Measurements from ENCODE around the gene PTOV1.

DNA sequence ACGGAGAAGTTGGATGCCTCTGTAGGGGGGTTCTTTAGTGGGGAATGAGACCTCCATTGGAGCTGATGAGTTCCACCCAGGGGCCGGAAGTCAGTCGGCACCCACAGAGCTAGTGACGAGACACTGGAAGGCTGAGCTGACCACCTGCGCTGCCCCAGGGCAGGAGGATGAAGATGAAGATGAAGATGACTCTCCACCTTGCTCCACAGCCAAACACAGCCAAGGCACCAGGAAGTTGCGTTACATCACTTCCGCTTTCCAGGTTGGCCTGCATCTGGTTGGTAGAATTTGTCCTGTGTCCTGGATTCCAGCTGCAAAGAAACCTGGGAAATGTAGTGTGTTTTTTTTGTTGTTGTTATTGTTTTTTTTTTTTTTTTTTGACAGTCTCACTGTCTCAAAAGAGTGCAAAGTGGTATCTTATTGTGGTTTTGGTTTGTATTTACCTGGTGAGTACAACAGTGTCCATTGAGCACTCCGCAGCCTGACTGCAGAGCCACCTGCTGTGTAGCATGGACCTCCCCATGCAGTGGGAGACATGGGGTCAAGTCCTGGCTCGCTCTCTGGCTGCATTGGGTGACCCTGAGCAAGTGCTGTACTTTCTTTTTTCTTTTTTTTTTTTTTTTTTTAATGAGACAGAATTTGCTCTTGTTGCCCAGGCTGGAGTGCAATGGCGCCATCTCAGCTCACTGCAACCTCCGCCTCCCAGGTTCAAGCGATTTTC lies 28.4 kb downstream of the PTOV1 start:
- TF ChIP-seq POLR2A (IDR thresholded peaks at IDR 0.05; ENCODE audit: low read depth, low read length) (no peak), POLR2AphosphoS5 (IDR thresholded peaks at IDR 0.05; ENCODE audit: low read depth, low read length) (no peak)

All from GM12892 (cell line).